Tibial nerve (tissue), 4 donors: Measurements from ENCODE around the gene EBNA1BP2. TPM values are rescaled to one million over a fixed set of nuclear protein-coding genes. Genes with fewer than 3 reads are reported as not detected.

Experiments used
- DNase-seq, 2 donors: peaks; one replicate each; pipeline ENCODE4 v3.0.0-alpha.2; 2019; ENCODE audit warnings: low spot score in 2 of 2
- H3K27ac ChIP-seq, 4 donors: fragments of 200-600 bp; sonication (generic) in 3 of 4; one replicate each; pipeline ENCODE4 v1.5.1; 2017 to 2019; ENCODE audit warnings: mild to moderate bottlenecking in 1 of 4
- H3K27me3 ChIP-seq, 2 donors: fragments of 200-600 bp; sonication (generic) in 1 of 2; one replicate each; pipeline versions ENCODE4 v1.5.1 to v1.6.0; 2017 to 2019
- H3K36me3 ChIP-seq, 3 donors: fragments of 200-600 bp; sonication (generic); one replicate each; pipeline ENCODE4 v1.5.1; 2018 to 2019
- H3K4me1 ChIP-seq, 4 donors: fragments of 200-600 bp; sonication (generic) in 3 of 4; one replicate each; pipeline ENCODE4 v1.5.1; 2017 to 2019
- H3K4me3 ChIP-seq, 4 donors: fragments of 200-600 bp; sonication (generic) in 3 of 4; one replicate each; pipeline ENCODE4 v1.5.1; 2017 to 2019; ENCODE audit warnings: mild to moderate bottlenecking in 1 of 4, moderate library complexity in 1 of 4
- H3K9me3 ChIP-seq, 4 donors: fragments of 200-600 bp; sonication (generic) in 3 of 4; one replicate each; pipeline ENCODE4 v1.5.1; 2017 to 2019
- CTCF ChIP-seq, 5 experiments: fragments of 200-600 bp in 3 of 5; fragments of 450-650 bp in 2 of 5; sonication (generic) in 3 of 5; IDR thresholded peaks; one replicate each; pipeline ENCODE4 v1.5.1; 2016 to 2019; ENCODE audit warnings: antibody characterized with exemption in 5 of 5, mild to moderate bottlenecking in 3 of 5, moderate library complexity in 2 of 5
- EP300 ChIP-seq, 2 donors: sonication (generic); formaldehyde crosslinking; IDR thresholded peaks; one replicate each; pipeline ENCODE4 v1.6.1; 2017; ENCODE audit warnings: antibody characterized with exemption in 2 of 2, mild to moderate bottlenecking in 1 of 2
- POLR2A ChIP-seq, 2 donors: fragments of 450-650 bp; IDR thresholded peaks; one replicate each; pipeline ENCODE4 v1.6.1; 2017; ENCODE audit warnings: antibody characterized with exemption in 2 of 2, mild to moderate bottlenecking in 2 of 2, moderate library complexity in 2 of 2
- WGBS, 2 donors: methylation state at CpG; one replicate each; pipeline ENCODE4 v1.1.5; 2018; 5-methylcytosine and 5-hydroxymethylcytosine counted together
- total RNA-seq, 4 donors: library from RNA; depleted of rRNA; stranded (reverse); fragments of >200 nt; gene quantifications; one replicate each; pipeline ENCODE4 v1.1.0, GENCODE V29; 2016

Gene EBNA1BP2
- total RNA-seq, 4 donors from 2014 or later: 48.8 to 57.3 (median 51.2) TPM

- H3K4me1 ChIP-seq: no peaks in the 10 kb centered on the region
- peaks cover 0 to 10% (median 4%) of the 10 kb centered on the region in 4 donors for H3K9me3 ChIP-seq
- no peaks in the 10 kb centered on the region for H3K27me3 ChIP-seq
- no peak for TF ChIP-seq CTCF (IDR thresholded peaks at IDR 0.05)
- no peak for TF ChIP-seq POLR2A (IDR thresholded peaks at IDR 0.05)
- no peak for TF ChIP-seq EP300 (IDR thresholded peaks at IDR 0.05)
- H3K27ac ChIP-seq: no peak overlapping the region
- 83 to 94% methylated on average over 1 of the region's 1 CpG for WGBS, 2 donors
- DNase-seq: no peak
- H3K4me3 ChIP-seq: no peak overlapping the region
- H3K36me3 ChIP-seq: no peaks in the 10 kb centered on the region
Observed at GRCh38 chr1:43188106-43188505, 16.0 kb upstream of the EBNA1BP2 start.

GRCh38 chr1:43184995-43185394, 12.9 kb upstream of the EBNA1BP2 start:
- Histone ChIP-seq H3K27me3 (no peaks in the 10 kb centered on the region), H3K27ac (no peak overlapping the region), H3K4me3 (no peak overlapping the region), H3K4me1 (no peaks in the 10 kb centered on the region), H3K9me3 (peaks cover 0 to 4% (median 2%) of the 10 kb centered on the region in 4 donors), H3K36me3 (no peaks in the 10 kb centered on the region)
- DNase-seq: no peak
- 74 to 75% methylated on average over 3 of the region's 3 CpGs for WGBS, 2 donors
- TF ChIP-seq CTCF (IDR thresholded peaks at IDR 0.05) (no peak), EP300 (IDR thresholded peaks at IDR 0.05) (no peak), POLR2A (IDR thresholded peaks at IDR 0.05) (no peak)

GRCh38 chr1:43184388-43184787, 12.3 kb upstream of the EBNA1BP2 start:
- no peak overlapping the region for H3K4me3 ChIP-seq
- 92 to 94% methylated on average over 3 of the region's 3 CpGs for WGBS, 2 donors
- no peak for DNase-seq

GRCh38 chr1:43177691-43178090, 5.6 kb upstream of the EBNA1BP2 start:
- no peak for DNase-seq
- Histone ChIP-seq H3K36me3 (no peaks in the 10 kb centered on the region), H3K27me3 (peaks cover 0 to 9% of the 10 kb centered on the region in 2 donors), H3K4me3 (no peak overlapping the region), H3K27ac (no peak overlapping the region), H3K9me3 (no peaks in the 10 kb centered on the region), H3K4me1 (peaks cover 0 to 5% (median 2%) of the 10 kb centered on the region in 4 donors)
- 45 to 50% methylated on average over 4 of the region's 4 CpGs for WGBS, 2 donors
- no peak for TF ChIP-seq POLR2A (IDR thresholded peaks at IDR 0.05)
- no peak for TF ChIP-seq EP300 (IDR thresholded peaks at IDR 0.05)
- TF ChIP-seq CTCF (IDR thresholded peaks at IDR 0.05): no peak

More at GRCh38 chr1:43184388-43184787, 12.3 kb upstream of the EBNA1BP2 start:
- H3K27me3 ChIP-seq: no peaks in the 10 kb centered on the region
- no peaks in the 10 kb centered on the region for H3K36me3 ChIP-seq
- H3K9me3 ChIP-seq: peaks cover 0 to 3% (median 0%) of the 10 kb centered on the region in 4 donors
- no peak overlapping the region for H3K27ac ChIP-seq
- TF ChIP-seq POLR2A (IDR thresholded peaks at IDR 0.05): no peak
- TF ChIP-seq CTCF (IDR thresholded peaks at IDR 0.05): no peak
- no peaks in the 10 kb centered on the region for H3K4me1 ChIP-seq

GRCh38 chr1:43174873-43175272, 2.8 kb upstream of the EBNA1BP2 start:
- DNase-seq: no peak
- peaks cover 0 to 20% (median 11%) of the 10 kb centered on the region in 4 donors for H3K4me1 ChIP-seq
- TF ChIP-seq CTCF (IDR thresholded peaks at IDR 0.05) (no peak), POLR2A (IDR thresholded peaks at IDR 0.05) (no peak), EP300 (IDR thresholded peaks at IDR 0.05) (no peak)
- H3K27ac ChIP-seq: no peak overlapping the region
- no peaks in the 10 kb centered on the region for H3K9me3 ChIP-seq
- no peak overlapping the region for H3K4me3 ChIP-seq
- WGBS, 2 donors: 79 to 81% methylated on average over 2 of the region's 2 CpGs
- peaks cover 0 to 9% (median 0%) of the 10 kb centered on the region in 3 donors for H3K36me3 ChIP-seq
- H3K27me3 ChIP-seq: peaks cover 0 to 9% of the 10 kb centered on the region in 2 donors
